PFSK-1 (cell line): ENCODE data around the gene CREB1.

Source experiments
- FOXP2 ChIP-seq: optimal IDR thresholded peaks from 2 replicates; pipeline ENCODE3; 2011; ENCODE audit warnings: borderline replicate concordance, control low read depth, inconsistent platforms; ENCODE audit not compliant: insufficient read depth; ENCODE audit errors: extremely low read length, extremely low read depth
- POLR2AphosphoS5 ChIP-seq: IDR thresholded peaks from 2 replicates; pipeline ENCODE4 v1.6.1; 2012; ENCODE audit warnings: low read depth, mild to moderate bottlenecking, control low read depth, low read length, moderate library complexity
- REST ChIP-seq, 2 experiments: IDR thresholded peaks; 2 replicates each; pipeline versions ENCODE4 v1.6.1 to v1.8.0; 2011 to 2012; ENCODE audit warnings: low read depth in 2 of 2, low read length in 2 of 2, control low read depth in 1 of 2, inconsistent platforms in 1 of 2, mild to moderate bottlenecking in 1 of 2, moderate library complexity in 1 of 2; ENCODE audit not compliant: insufficient read depth in 1 of 2
- SIN3A ChIP-seq: IDR thresholded peaks from 2 replicates; pipeline ENCODE4 v1.6.1; 2012; ENCODE audit warnings: mild to moderate bottlenecking, low read length, moderate library complexity, borderline replicate concordance; ENCODE audit not compliant: insufficient read depth
- TAF1 ChIP-seq: IDR thresholded peaks from 2 replicates; pipeline ENCODE4 v1.6.1; 2012; ENCODE audit warnings: low read length, control low read depth, borderline replicate concordance; ENCODE audit not compliant: insufficient read depth

The CREB1 gene

GRCh38 chr2:207543272-207543671 lies 13.5 kb downstream of the CREB1 start:
- TF ChIP-seq POLR2AphosphoS5: no peak
- no peak for TF ChIP-seq REST (IDR thresholded peaks at IDR 0.05; ENCODE audit: insufficient read depth in 1 of 2, low read depth in 2 of 2, low read length in 2 of 2)
- no peak for TF ChIP-seq SIN3A
- TF ChIP-seq TAF1: no peak
- no peak for TF ChIP-seq FOXP2

GRCh38 chr2:207546822-207547221 lies 17.1 kb downstream of the CREB1 start:
- no peak for TF ChIP-seq FOXP2
- TF ChIP-seq SIN3A: no peak
- no peak for TF ChIP-seq POLR2AphosphoS5
- TF ChIP-seq TAF1: no peak
- no peak for TF ChIP-seq REST (IDR thresholded peaks at IDR 0.05; ENCODE audit: insufficient read depth in 1 of 2, low read depth in 2 of 2, low read length in 2 of 2)

- TF ChIP-seq REST (IDR thresholded peaks at IDR 0.05; ENCODE audit: insufficient read depth in 1 of 2, low read depth in 2 of 2, low read length in 2 of 2): no peak
- no peak for TF ChIP-seq SIN3A
Measured at GRCh38 chr2:207549145-207549544, 19.4 kb downstream of the CREB1 start.

- TF ChIP-seq POLR2AphosphoS5 (no peak), TAF1 (no peak), SIN3A (no peak), FOXP2 (no peak), REST (IDR thresholded peaks at IDR 0.05; ENCODE audit: insufficient read depth in 1 of 2, low read depth in 2 of 2, low read length in 2 of 2) (no peak)
Measured at GRCh38 chr2:207558079-207558491, 28.3 kb downstream of the CREB1 start.

GRCh38 chr2:207561386-207562080 lies 31.8 kb downstream of the CREB1 start:
- no peak for TF ChIP-seq TAF1
- no peak for TF ChIP-seq SIN3A
- TF ChIP-seq REST (IDR thresholded peaks at IDR 0.05; ENCODE audit: insufficient read depth in 1 of 2, low read depth in 2 of 2, low read length in 2 of 2): no peak
- TF ChIP-seq POLR2AphosphoS5: no peak
- no peak for TF ChIP-seq FOXP2
